NCI-H1105 (cell line): Measurements from ENCODE around the gene BNIP2.
A peak's percentile ranks its signal among the peaks of the same experiment; 100 is the strongest.
"Not testable (repeated sequence)": the region's sequence is repeated elsewhere in the genome, so short reads cannot be mapped to it uniquely, and the experiment has no call there.

Experiments used
- DNase-seq: peaks from one replicate; lab custom pipeline; 2025; lab: John Stamatoyannopoulos, UW

The BNIP2 gene, protein sequence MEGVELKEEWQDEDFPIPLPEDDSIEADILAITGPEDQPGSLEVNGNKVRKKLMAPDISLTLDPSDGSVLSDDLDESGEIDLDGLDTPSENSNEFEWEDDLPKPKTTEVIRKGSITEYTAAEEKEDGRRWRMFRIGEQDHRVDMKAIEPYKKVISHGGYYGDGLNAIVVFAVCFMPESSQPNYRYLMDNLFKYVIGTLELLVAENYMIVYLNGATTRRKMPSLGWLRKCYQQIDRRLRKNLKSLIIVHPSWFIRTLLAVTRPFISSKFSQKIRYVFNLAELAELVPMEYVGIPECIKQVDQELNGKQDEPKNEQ

DNA sequence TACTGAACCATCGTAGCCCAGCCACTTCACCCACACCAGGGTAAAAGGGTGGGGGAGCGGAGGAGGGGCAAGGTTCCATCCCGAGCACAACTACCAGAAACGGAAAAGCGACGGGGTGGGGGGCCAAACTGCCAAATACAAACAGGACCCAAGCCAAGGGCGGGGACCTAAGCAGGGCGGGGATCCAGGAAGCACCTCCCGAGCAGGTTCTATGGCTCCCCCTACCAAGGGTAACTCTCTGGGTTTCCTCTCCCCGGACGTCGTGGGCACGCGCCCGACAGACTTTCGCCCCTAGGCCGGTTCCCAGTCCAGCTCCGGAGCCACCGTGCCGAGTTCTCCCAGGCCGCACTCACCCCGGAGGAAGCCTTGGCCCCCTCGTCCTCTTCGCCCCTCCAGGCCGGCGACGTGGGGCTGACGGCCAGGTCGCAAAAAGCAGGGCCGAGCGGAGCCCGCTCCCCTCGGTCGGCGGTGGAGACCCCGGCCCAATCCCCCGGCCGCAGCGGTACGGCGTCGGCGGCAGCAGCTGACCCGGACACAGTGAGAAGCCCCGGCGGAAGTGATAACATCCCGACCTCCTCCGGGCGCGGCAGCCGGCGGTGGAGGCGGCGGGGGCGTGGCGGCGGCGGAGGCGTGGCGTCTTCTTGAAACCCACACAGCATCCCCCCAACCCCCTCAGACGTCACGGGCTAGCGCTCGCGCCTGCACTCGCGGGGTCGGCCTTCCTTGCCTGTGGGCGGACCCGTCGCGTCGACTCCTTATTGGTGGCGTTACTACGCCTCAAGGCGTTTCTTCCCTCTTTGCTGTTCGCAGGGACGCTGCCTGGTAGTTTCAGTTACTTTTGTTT lies at the start of gene BNIP2:
Gene BNIP2 (minus strand): TSS at position 539 of the 844 bp plus-strand sequence. CDS start 6,863 bp downstream, outside the sequence.
- peak; percentile 100 for DNase-seq

DNA sequence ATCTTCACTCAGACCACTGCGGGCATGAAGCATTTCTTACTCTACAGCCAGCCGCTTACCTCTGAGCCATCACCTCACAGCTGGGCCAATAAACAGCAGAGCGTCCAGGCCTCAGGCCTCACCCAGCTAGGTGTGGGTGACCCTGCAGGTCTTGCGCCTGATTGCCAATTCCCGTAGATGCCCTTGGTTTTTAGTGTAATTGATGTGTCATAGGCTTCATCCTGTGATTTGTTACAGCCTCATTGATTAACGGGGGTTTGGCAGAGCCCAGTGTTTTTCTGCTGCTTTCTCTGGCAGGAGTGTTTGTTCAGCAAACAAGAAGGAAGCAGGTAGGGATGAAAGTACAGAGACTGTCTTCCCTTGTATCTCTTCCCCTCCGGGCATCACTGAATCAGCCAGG lies 49.6 kb upstream of the BNIP2 start:
- no peak for DNase-seq

DNA sequence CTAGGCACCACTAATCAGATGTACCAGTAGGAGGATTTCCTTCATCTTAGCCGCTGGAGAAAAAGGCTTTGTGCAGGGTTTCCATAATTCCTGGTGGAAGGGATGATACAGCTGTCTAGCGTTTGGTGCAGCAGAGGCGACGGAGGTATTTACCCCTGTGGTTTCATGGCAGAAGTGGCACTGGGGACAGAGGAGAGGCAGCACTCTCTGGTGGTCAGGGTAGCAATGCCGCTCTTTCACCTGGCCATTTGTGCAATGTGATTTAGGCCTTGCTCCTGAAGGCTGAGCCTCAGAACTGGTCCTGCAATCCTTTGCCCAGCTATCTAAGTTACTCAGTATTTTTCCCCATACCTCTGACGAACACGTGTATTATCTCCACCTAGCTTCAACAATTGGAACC lies 47.1 kb upstream of the BNIP2 start:
- DNase-seq: no peak

DNA sequence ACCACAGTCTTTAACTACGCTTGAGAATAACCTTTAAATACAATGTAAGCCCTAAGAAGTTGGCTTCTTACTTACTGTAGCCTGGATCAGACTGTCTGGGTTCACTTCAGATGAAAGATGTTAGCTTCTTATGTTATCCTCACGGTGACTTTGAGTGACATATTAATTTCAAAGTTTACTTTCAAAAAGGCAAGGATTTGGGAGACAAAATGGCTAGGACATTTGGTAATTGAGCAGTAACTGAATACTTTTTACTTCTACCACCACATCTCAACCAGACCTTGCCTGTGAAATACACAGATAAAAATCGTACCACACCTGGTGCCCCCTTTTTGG lies 36.0 kb upstream of the BNIP2 start:
- DNase-seq: no peak

DNA sequence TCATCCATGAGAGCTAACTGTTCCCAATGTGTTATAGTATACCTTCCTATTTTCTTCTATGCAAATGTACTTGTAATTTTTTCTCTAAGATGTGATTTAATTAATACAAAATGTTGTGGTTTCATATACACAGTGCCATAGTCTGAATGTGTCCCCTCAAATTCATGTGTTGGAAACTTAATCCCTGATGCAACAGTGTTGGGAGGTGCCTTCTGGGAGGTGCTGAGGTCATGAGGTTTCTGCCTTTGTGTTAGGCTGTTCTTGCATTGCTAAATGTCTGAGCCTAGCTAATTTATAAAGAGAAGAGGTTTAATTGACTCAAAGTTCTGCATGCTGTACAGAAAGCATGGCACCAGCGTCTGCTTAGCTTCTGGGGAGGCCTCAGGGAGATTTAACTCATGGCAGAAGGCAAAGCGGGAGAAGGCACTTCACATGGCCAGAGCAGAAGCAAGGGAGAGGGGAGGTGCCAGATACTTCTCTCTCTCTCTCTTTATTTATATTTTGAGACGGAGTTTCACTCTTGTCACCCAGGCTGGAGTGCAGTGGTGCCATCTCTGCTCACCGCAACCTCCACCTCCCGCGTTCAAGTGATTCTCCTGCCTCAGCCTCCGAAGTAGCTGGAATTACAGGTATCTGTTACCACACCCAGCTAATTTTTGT lies 34.7 kb upstream of the BNIP2 start:
- DNase-seq: no peak

DNA sequence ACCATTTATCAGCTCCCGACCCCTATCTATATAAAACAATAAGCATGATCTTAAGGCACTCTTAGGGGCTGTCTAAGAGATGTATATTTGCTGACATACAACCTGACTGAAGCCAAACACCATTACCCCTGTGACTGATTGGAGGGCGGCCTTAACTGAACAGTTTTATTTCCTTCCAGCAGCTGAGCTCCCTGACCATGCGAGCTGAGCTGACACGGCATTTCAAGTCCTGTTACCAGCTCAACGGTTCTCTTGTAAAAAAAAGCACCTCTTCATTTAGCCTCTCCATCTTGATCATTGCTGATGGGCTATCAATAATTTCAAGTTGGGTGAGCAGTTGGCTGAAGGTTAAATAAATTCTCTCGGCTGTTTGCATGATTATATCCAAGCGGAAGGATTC lies 33.4 kb upstream of the BNIP2 start:
- DNase-seq: no peak

DNA sequence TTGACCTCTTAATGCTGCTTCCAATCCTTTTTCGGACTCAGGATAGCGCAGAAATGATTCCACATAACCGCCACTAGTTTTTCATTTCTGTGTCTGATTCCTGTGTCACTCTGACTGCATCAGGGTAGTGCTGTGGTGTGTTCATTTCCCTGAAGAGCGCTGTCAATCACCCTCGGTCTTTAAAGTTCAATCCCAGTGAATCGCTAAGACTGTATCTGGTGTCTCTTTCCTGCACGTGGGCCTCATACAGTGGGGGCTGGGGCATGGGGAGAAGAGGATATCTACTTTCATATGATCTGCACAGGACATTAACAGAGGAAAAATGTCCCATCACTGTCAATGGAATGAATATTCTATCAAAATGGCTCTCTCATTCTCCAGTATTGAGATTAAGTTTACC lies 32.9 kb upstream of the BNIP2 start:
- no peak for DNase-seq

DNA sequence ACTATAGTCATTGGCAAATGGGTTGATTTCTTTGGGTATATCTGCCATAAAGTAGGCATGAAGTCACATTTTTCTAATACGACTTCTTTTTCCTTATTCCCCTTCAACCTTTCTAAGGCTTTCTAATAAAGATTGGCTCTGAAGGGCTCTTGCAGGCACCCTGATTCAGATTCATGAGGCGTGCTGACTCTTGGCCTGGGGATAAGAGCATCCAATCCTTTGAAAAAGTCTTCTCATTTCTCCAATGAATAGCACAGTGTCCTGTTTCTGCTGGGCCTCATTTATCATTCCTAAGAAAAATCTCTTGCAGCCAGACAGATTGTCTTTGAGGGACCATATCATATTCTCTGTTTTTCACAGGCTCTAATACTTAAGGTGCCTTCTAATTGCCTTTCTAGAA lies 32.3 kb upstream of the BNIP2 start:
- no peak for DNase-seq

DNA sequence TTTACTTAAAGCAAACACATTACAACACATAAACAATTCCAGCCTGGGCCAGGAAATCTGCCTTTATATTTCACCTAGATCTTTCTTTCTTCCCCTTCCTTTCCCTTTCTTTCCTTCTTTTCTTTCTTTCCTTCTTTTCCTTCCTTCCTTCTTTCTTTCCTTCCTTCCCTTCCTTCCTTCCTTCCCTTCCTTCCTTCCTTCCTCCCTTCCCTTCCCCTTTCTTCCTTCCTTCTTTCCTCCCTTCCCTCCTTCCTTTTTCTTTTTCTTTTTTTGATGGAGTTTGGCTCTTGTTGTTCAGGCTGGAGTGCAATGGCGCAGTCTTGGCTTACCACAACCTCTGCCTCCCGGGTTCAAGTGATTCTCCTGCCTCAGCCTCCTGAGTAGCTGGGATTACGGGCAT lies 24.1 kb upstream of the BNIP2 start:
- DNase-seq: no peak

DNA sequence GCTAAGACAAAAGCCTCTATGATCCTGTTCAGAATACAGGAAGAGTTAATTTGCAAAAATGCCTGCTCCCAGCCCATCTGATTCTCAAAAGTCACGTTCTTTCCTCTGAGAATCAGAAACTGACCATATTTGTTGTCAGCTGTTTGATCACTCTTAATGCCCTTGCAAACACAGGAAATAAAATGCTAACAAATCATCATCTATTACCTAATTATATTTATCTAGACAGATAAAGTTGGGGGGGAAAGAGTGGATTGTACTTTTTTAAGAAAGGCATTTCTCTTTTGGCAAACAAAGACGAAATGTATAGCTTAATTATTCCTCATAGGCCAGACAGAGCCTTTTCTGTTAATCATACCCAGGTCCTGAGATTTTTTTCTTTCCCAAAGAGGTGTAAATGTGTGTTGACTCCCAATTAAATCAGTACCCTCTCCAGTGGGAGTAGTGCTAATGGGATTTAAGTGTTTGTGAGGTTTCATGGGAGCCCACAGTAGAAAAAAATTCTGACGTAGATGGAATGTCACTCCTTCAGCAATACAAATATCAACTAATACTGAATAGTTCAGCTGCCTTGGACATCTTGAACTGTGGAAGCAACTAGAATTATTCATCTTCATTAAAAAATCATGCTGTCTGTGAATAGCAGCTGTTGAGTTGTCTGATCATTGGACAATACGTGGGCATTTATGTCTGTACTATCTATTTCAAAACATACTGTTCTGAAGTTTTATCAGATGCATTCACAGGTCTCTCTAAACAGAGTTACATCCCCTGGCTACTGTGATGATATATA lies 22.5 kb upstream of the BNIP2 start:
- DNase-seq: no peak

DNA sequence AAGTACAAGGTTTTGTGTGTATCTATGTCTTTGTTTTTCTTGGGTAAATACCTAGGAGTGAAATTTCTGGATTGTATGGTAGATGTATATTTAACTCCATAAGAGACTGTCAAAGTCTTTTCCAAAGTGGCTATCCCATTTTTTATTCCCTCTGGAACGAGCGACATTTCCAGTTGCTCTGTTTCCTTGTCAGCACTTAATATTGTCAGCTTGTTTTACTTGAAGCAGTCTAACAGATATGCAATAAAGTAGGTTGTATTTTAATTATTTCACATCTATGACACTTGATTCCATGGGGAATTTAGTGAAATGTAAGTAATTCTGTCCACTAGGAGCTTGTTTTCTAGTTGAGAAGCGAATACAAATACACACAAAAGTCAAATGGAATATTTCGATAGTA lies 18.5 kb upstream of the BNIP2 start:
- no peak for DNase-seq

DNA sequence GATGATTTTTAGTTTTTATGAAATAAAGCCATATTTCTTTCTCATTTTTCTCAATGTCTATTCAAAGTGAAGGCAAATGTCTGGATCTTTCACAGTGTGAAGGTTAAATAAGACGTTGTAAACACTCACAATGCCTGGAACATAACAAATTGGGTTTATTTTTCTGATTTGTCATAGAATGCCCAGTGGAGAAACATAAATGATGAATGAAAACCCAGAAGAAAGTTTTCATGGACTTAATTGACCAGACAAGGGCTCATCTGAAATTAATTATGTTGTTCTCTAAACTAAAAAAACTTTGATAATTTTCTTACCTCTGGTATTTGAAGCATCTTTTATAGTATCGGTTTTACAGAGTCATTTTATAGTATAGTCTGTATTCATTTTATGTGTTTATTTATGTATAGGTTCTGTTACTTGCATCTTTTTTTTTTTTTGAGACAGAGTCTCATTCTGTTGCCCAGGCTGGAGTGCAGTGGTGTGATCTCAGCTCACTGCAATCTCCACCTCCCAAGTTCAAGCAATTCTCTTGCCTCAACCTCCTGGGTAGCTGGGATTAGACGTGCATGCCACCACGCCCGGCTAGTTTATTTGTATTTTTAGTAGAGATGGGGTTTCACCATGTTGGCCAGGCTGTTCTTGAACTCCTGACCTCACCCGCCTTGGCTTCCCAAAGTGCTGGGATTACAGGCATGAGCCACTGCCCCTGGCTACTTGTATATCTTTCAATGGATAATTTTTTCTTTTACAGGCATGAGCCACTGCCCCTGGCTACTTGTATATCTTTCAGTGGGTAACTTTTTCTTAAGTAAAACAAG lies 15.1 kb upstream of the BNIP2 start:
- no peak for DNase-seq

DNA sequence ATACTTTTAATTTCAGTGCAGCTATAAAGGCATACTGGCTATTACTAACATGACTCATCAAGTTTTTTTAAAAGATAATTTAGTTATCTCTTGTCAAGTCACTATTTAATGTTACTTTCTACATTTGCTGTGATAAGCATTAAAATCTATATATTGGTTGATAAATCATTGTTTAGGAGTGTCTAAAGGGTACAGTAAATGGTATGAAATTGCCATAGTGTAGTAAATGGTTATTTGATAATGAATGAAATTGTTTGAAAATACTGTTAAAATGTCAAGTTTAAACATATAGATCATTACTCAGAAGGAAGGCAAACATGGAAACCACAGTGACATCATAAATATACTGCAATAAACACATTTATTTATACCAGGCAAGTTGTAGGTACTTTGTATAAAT lies 13.2 kb upstream of the BNIP2 start:
- no peak for DNase-seq

DNA sequence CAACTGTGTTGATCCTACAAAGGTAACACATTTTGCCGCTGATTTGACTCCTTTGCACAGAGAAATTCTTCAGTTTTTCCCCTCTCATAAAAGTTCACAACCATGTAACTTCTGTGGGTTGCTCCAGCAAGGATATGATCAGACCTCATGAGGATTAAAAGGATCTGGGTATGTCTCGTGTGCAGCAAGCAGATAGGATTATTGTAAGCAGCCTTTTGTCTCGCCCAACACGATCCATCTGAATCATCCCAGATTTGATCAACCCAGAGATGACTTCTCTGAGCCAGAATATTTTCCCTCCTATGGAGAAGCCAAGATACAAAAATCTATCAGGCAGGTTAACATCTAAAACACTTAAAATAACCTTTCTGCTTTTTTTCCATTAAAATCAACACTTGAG lies 12.8 kb upstream of the BNIP2 start:
- no peak for DNase-seq

DNA sequence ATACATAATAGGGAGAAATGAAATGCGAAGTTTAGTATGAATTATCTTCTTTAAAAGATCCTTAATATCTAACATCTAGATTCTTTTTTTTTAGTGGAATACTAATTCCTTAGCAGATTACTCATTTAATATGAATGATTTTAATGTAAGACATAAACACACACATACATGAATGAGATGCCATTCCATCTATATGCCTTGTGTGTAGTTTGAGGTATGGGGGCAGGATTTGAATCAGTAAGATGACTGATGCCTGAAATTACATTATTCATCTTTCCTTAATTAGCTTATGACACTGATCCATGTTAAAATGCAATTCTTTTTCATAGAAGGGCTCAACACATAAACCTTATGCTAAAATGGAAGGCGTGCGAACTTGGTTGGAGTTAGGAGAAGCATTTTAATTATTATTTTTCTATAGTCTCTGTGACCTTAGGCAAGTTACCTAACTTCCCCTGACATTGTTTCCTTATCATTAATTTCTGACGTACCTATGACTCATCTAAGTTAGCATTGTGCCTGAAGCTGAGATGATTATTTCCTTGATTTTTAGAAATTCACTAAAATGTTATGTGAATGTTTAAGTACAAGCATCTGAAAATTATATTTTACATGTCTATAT lies 10.8 kb upstream of the BNIP2 start:
- DNase-seq: no peak

DNA sequence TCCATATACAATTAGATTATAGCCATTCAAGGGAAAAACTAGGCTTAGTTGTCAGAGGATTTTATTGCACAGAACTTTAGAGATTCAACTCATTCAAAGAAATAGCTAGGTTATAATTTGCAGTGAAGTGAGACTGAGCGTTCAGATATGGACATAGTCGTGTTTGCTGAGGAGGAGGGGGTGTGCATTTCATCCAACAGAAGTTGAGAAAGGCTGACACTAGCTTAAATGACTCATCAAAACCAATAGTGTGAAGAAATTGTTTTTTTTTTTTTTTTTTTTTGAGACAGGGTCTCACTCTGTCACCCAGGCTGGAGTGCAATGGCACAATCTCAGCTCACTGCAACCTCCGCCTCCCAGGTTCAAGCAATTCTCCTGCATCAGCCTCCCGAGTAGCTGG lies 8.9 kb upstream of the BNIP2 start:
- not testable (repeated sequence) for DNase-seq

DNA sequence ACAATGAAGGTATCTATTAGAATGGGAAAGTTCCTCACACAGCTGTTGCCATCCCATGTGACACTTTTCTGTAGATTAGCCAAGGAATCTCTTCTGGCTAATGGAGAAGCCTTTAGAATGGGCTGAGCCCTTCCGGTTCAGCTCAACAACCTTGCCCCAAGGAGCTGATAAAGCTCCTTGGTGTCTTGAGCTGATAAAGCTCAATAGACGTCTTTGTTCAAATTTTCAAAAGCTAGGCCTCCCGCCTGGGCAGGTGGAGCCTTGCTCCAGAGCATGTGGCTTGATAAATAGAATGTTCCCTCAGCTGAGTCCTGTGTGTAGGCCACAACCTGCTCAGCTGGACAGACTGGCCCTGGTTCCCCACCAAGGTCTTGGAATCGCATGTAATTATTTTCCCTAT lies 7.2 kb upstream of the BNIP2 start:
- DNase-seq: no peak

DNA sequence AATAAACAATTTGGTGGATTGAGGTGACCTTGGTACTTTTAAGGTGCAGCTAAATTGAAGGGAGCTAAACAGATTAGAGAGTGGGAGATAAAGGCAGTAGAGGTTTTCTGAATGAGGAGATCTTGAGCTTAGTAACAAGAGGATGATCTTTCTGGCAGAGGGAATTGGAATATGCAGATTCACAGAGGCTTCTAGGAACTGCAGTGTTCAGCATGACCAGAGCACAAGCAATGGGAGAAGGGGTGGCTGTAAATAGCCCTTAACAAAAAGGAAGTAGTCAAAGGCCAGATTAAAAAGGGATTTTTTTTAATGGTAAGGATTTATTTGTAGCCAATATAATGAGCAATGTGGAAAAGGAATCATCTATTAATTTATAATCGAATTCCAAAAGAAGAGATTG lies 5.7 kb upstream of the BNIP2 start:
- no peak for DNase-seq

DNA sequence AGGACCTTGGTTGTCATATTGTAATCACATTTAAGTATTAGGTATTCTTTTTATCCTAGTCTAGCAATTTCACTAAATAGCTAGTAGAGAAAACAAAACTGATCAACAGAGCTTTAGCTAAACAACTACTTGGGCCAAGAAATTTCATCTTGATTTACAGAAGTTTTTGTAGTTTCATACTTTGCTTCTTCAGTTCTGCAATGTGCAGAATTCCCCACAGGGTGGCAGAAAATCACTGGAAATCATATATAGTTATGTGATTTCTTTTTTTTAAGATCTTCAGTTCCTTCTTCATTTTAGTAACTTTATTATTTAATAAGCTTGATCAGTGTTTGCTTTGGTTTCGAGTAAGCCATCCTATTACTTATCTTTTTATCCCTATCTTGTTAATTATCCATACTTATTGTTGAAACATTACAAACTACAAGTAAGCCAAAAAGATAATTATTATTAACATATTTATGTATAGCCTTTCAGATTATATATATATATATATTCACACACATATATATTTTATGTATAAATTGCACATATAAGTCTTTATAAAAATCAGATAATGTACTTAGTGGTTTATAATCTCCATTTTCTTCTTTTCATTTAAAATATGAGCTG lies 2.2 kb upstream of the BNIP2 start:
- DNase-seq: peak; percentile 13

DNA sequence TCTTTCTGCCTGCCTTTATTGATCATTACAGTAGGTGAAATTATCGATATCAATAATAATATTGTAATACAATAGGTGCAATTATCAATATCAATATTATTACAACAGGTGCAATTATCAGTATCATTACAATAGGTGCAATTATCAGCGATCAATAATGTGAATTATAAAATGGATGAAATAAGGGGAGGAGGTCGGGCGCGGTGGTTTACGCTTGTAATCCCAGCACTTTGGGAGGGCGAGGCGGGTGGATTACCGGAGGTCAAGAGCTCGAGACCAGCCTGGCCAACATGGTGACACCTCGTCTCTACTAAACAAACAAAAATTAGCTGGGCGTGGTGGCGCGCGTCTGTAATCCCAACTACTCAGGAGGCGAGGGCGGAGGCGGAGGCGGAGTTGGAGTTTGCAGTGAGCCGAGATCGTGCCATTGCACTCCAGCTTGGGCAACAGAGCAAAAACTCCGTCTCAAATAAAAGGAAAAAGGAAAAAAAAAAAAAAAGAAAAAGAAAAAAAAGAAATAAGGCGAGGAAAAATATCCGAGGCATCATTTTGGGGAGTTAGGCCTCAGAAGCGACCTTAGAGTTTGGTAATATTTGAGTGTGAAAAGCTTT lies 611 bp upstream of the BNIP2 start:
- peak; percentile 71 for DNase-seq
